Karpas-422 (cell line): ENCODE measurements around the gene CNOT11. TPM values are rescaled to one million over a fixed set of nuclear protein-coding genes. Genes with fewer than 3 reads are reported as not detected.

ENCODE experiments used
- DNase-seq: peaks from one replicate; pipeline ENCODE4 v3.0.0-alpha.2; 2015
- H2AFZ ChIP-seq: fragments of 200-600 bp; sonication (generic); 2 replicates; pipeline ENCODE4 v1.6.1; 2014; ENCODE audit warnings: antibody characterized with exemption, low read length, mixed read lengths
- H3K27ac ChIP-seq: fragments of 200-600 bp; sonication (generic); 2 replicates; pipeline ENCODE4 v1.5.1; 2014; ENCODE audit warnings: mild to moderate bottlenecking, low read length, moderate library complexity
- H3K27me3 ChIP-seq: fragments of 200-600 bp; sonication (generic); 2 replicates; pipeline ENCODE4 v1.6.1; 2014; ENCODE audit warnings: low read length, mixed read lengths
- H3K36me3 ChIP-seq: fragments of 200-600 bp; sonication (generic); 2 replicates; pipeline ENCODE4 v1.6.1; 2014; ENCODE audit warnings: low read length, mixed read lengths; ENCODE audit not compliant: insufficient read depth
- H3K4me1 ChIP-seq: fragments of 200-600 bp; sonication (generic); 2 replicates; pipeline ENCODE4 v1.6.1; 2014; ENCODE audit warnings: mild to moderate bottlenecking, low read length, mixed read lengths
- H3K4me2 ChIP-seq: fragments of 200-600 bp; sonication (generic); 2 replicates; pipeline ENCODE4 v1.6.1; 2014; ENCODE audit warnings: low read length, low read depth, mild to moderate bottlenecking; ENCODE audit not compliant: poor library complexity, severe bottlenecking
- H3K4me3 ChIP-seq: fragments of 200-600 bp; sonication (generic); 2 replicates; pipeline ENCODE4 v1.5.1; 2014; ENCODE audit warnings: mild to moderate bottlenecking, antibody characterized with exemption, low read length, mixed read lengths
- H3K79me2 ChIP-seq: fragments of 200-600 bp; sonication (generic); 2 replicates; pipeline ENCODE4 v1.6.1; 2014; ENCODE audit warnings: mild to moderate bottlenecking, low read length, mixed read lengths
- H3K9ac ChIP-seq: fragments of 200-600 bp; sonication (generic); 2 replicates; pipeline ENCODE4 v1.6.0; 2014; ENCODE audit warnings: low read length
- H3K9me2 ChIP-seq: fragments of 200-600 bp; sonication (generic), shearing (Covaris generic); replicated peaks from 2 replicates; pipeline ENCODE4 v1.6.0; 2014; ENCODE audit warnings: mild to moderate bottlenecking, low read length, moderate library complexity; ENCODE audit not compliant: insufficient read depth
- H3K9me3 ChIP-seq: fragments of 300-700, 200-600 bp; sonication (generic); 2 replicates; pipeline ENCODE4 v1.6.1; 2014; ENCODE audit warnings: low read length, mixed read lengths
- H4K20me1 ChIP-seq: fragments of 200-600 bp; sonication (generic); 2 replicates; pipeline ENCODE4 v1.6.1; 2014; ENCODE audit warnings: mild to moderate bottlenecking, antibody characterized with exemption, low read length, low read depth; ENCODE audit not compliant: insufficient read depth
- total RNA-seq: library from RNA; depleted of rRNA; stranded (reverse); fragments of >200 nt; shearing (Covaris generic); gene quantifications from 2 replicates; pipeline ENCODE4 v1.2.3, GENCODE V29; 2014; ENCODE audit warnings: low replicate concordance

The CNOT11 gene
- total RNA-seq, 1 experiment from 2014 or later = 78.2 TPM

DNA sequence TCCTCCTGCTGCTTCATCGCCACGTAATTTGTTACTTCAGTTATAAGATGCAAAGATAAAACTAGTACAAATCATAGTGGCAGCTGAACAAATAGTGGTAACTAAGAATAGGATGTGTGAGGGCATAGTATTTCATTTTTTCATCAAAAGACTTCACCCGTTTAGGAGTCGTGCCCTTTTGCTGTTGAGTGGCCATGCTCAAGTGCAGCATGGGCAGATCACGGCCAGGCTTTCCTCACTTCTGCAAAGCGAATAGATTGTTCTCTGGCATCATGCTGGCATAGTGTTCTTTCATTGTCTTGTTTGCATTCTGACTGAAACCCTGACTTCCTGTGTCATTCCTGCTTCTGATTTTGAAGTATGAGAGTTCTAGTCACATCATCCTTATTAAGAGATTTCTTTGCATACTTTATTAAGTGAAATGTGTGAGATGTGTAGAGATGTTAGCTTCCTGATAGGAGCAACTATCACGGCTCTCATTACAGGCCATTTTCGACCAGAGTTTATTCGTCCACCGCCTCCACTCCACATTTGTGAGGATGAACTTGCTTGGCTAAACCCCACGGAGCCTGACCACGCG, 11.8 kb downstream of the CNOT11 start:
- H3K9ac ChIP-seq = no peak overlapping the region
- no peak overlapping the region for H3K4me3 ChIP-seq
- no peaks in the 10 kb centered on the region for H3K9me3 ChIP-seq
- peaks cover 10% of the 10 kb centered on the region for H3K4me1 ChIP-seq
- H3K4me2 ChIP-seq = no peak overlapping the region
- H2AFZ ChIP-seq = no peak overlapping the region
- no peak overlapping the region for H3K27ac ChIP-seq
- H3K9me2 ChIP-seq = no peaks in the 10 kb centered on the region
- no peaks in the 10 kb centered on the region for H3K27me3 ChIP-seq
- no peak for DNase-seq
- H3K36me3 ChIP-seq = peaks cover 60% of the 10 kb centered on the region
- H4K20me1 ChIP-seq = no peaks in the 10 kb centered on the region
- peaks cover 29% of the 10 kb centered on the region for H3K79me2 ChIP-seq

DNA sequence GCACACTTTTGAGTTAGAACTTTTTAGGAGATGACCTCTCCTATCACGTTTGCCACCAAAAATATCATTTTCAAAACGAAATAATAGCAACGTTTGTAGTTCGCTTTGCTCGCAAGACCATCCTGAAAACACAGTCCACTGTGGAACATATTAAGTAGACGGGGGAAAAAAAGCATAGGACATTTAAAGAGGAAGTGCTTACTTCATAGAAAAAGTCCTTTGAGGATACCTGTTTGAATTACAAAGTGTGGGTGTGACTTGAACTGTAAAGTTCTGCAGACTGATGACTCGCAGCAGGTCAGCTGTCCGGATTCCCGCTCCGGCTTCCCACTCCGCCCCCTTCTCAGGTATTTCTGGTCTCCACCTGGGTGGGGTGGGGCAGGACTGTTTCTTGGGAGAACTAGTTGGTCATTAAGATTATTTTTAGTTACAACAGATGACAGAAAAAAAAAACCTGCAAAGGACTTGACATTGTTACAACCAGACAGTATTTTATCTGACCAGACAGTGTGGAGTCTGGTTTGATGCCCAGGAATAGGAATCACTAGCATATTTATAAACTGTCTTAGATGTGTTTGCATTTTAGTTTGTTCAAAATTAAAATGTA, 13.3 kb downstream of the CNOT11 start:
- H2AFZ ChIP-seq = no peak overlapping the region
- no peak overlapping the region for H3K4me3 ChIP-seq
- H3K4me1 ChIP-seq = peaks cover 10% of the 10 kb centered on the region
- no peak overlapping the region for H3K4me2 ChIP-seq
- peaks cover 60% of the 10 kb centered on the region for H3K36me3 ChIP-seq
- H3K27ac ChIP-seq = no peak overlapping the region
- H4K20me1 ChIP-seq = no peaks in the 10 kb centered on the region
- DNase-seq = no peak
- H3K9me3 ChIP-seq = no peaks in the 10 kb centered on the region
- no peak overlapping the region for H3K9ac ChIP-seq
- H3K27me3 ChIP-seq = no peaks in the 10 kb centered on the region
- no peaks in the 10 kb centered on the region for H3K9me2 ChIP-seq
- H3K79me2 ChIP-seq = peaks cover 17% of the 10 kb centered on the region; the same call in 1 of the 2 replicates

DNA sequence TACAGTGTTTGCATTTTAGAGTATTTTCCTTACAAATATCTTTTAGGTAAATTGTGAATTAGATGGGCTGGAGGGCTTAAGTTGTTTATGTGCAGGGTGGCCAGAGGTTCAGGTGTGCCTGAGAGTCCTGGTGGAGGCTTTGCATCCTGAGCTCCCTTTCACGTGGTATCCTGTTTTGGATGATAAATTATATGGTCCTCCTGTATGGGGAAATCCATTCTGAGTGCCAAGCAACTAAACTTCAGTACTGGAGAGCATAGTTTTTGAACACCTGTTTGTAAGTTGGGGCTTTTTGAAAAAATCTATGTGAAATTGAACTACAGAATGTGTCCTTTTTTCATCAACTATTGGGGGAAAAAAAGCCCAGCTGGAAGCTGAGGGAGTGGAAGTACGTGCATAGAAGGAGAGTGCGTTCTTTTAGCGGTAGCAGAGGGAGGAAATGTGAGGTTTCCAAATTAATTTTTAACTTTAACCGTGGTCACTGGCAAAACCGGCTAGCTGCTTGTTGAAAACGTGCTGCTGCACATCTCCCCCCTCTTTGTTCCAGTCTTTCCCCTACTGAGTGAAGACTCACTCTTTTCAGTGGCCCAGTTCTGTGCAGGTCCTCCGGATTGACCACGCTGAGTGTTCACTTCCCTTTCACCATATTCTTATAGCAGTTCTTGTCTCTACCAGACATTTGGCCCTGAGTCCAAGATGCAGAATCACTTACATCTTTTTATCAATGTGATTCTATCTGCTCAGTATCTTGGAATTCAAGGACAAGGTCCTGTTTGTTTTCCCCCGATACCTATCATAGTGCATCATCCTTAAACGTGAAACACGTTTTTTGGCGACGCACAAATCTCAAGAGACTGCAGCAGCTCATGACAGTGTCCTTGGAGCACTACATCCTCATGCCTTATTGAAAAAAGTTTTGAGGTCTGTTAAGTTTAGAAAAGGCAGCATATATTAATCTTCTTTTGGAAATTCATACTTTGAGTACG, 15.3 kb downstream of the CNOT11 start:
- Histone ChIP-seq H3K4me1 (peaks cover 10% of the 10 kb centered on the region), H4K20me1 (no peaks in the 10 kb centered on the region), H3K79me2 (peaks cover 8% of the 10 kb centered on the region; the same call in 1 of the 2 replicates), H3K4me3 (no peak overlapping the region), H3K9me3 (no peaks in the 10 kb centered on the region), H3K9me2 (no peaks in the 10 kb centered on the region), H2AFZ (no peak overlapping the region), H3K4me2 (no peak overlapping the region), H3K27me3 (no peaks in the 10 kb centered on the region), H3K9ac (no peak overlapping the region), H3K27ac (no peak overlapping the region), H3K36me3 (peaks cover 46% of the 10 kb centered on the region; the same call in 1 of the 2 replicates)
- DNase-seq = no peak

DNA sequence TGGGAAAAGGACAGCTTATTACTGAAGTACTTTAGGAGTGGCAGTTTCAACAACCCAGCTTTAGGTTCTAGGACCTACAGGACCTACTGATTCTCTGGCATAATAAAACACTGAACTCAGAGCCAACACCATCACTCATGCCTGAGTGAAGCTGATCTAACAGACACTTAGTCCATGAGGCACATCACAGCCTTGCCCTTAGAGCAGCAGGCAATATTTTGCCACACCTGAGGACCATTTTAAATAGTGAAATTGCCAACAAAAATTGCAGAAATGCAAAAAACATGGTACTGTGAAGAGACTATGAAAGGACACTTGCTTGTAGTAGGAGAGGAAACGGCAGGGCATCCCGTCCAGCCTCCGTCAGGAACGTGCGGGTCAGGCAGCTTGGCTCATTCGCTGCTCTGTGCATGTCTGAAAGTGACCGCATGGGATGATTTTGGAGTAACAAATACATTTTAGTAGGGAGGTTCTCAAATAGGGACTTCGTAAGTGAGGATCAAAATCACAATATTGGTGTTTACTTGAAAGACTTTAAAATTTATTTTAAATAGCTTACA, 18.1 kb downstream of the CNOT11 start:
- Histone ChIP-seq H3K4me1 (peaks cover 4% of the 10 kb centered on the region), H3K36me3 (peaks cover 30% of the 10 kb centered on the region; the same call in 1 of the 2 replicates), H3K27ac (no peak overlapping the region), H3K9ac (no peak overlapping the region), H3K9me2 (no peaks in the 10 kb centered on the region), H2AFZ (no peak overlapping the region), H3K27me3 (no peaks in the 10 kb centered on the region), H4K20me1 (no peaks in the 10 kb centered on the region), H3K9me3 (no peaks in the 10 kb centered on the region), H3K4me2 (no peak overlapping the region), H3K4me3 (no peak overlapping the region), H3K79me2 (peaks cover 8% of the 10 kb centered on the region; the same call in 1 of the 2 replicates)
- no peak for DNase-seq

GRCh38 chr2:101272045-101272784, 19.5 kb downstream of the CNOT11 start:
- Histone ChIP-seq H3K27ac (no peak overlapping the region), H3K9ac (no peak overlapping the region), H3K36me3 (peaks cover 22% of the 10 kb centered on the region; the same call in 1 of the 2 replicates), H2AFZ (no peak overlapping the region), H3K27me3 (no peaks in the 10 kb centered on the region), H3K9me2 (no peaks in the 10 kb centered on the region), H3K9me3 (no peaks in the 10 kb centered on the region), H4K20me1 (no peaks in the 10 kb centered on the region), H3K79me2 (no peaks in the 10 kb centered on the region), H3K4me2 (no peak overlapping the region), H3K4me1 (no peaks in the 10 kb centered on the region), H3K4me3 (no peak overlapping the region)
- no peak for DNase-seq

DNA sequence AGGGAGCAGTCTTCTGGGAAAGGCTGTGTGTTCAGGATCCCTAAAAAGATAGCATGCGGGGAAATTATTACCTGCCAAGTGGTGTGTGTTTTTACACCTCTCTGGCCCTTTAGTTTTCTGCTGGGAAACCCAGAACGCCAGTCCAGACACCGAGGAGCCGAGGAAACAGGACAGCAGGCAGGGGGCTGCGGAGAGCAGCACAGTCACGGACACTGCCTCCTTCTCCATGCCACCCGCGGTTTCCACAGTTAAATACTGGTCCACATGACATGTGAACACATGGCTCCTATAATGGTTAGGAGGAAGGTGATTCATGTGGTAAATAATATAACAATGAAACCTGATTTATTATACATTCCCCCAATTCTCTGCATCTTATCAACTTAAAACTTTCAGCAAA, 20.4 kb downstream of the CNOT11 start:
- Histone ChIP-seq H3K4me1 (no peaks in the 10 kb centered on the region), H3K27ac (no peak overlapping the region), H4K20me1 (no peaks in the 10 kb centered on the region), H3K4me3 (no peak overlapping the region), H3K36me3 (peaks cover 13% of the 10 kb centered on the region; the same call in 1 of the 2 replicates), H3K9ac (no peak overlapping the region), H2AFZ (no peak overlapping the region), H3K9me3 (no peaks in the 10 kb centered on the region), H3K9me2 (no peaks in the 10 kb centered on the region), H3K4me2 (no peak overlapping the region), H3K79me2 (no peaks in the 10 kb centered on the region), H3K27me3 (no peaks in the 10 kb centered on the region)
- DNase-seq = no peak

DNA sequence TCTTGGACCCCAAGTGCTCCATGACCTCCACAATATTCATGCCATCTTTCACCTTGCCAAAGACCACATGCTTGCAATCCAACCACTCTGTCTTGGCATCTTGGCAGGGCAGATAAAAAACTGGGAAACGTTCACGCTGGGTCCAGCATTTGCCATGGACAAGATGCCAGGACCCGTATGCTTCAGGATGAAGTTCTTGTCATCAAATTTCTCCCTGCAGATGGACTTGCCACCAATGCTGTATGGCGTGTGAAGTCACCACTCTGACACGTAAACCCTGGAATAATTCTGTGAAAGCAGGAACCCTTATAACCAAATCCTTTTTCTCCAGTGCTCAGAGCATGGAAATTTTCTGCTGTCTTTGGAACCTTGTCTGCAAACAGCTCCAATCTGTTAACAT, 21.5 kb downstream of the CNOT11 start:
- Histone ChIP-seq H3K27me3 (no peaks in the 10 kb centered on the region), H4K20me1 (no peaks in the 10 kb centered on the region), H3K9me3 (no peaks in the 10 kb centered on the region), H3K4me2 (no peak overlapping the region), H3K4me3 (no peak overlapping the region), H3K36me3 (peaks cover 9% of the 10 kb centered on the region; the same call in 1 of the 2 replicates), H2AFZ (no peak overlapping the region), H3K4me1 (no peaks in the 10 kb centered on the region), H3K27ac (no peak overlapping the region), H3K9me2 (no peaks in the 10 kb centered on the region), H3K9ac (no peak overlapping the region), H3K79me2 (no peaks in the 10 kb centered on the region)
- DNase-seq = no peak
